WTC11 (cell line): ENCODE measurements around the gene SFT2D2. TPM values are rescaled to one million over a fixed set of nuclear protein-coding genes. Genes with fewer than 3 reads are reported as not detected.

Experiments
- AFF4 ChIP-seq: sonication (generic); formaldehyde crosslinking; IDR thresholded peaks from 2 replicates; pipeline ENCODE4 v1.8.1; 2023; ENCODE audit warnings: mild to moderate bottlenecking, missing genetic modification reagents, borderline replicate concordance
- AR ChIP-seq: fragments of 250-450 bp; sonication (Bioruptor Pico); IDR thresholded peaks from 2 replicates; pipeline ENCODE4 v1.9.0; 2021; ENCODE audit warnings: mild to moderate bottlenecking
- E2F1 ChIP-seq: sonication (generic); formaldehyde crosslinking; IDR thresholded peaks from 2 replicates; pipeline ENCODE4 v1.8.0; 2022; ENCODE audit warnings: mild to moderate bottlenecking, missing genetic modification reagents
- E2F4 ChIP-seq: sonication (generic); formaldehyde crosslinking; IDR thresholded peaks from 2 replicates; pipeline ENCODE4 v1.8.1; 2022; ENCODE audit warnings: low read depth, mild to moderate bottlenecking, moderate library complexity, missing genetic modification reagents, borderline replicate concordance
- ELF4 ChIP-seq: sonication (generic); formaldehyde crosslinking; IDR thresholded peaks from 2 replicates; pipeline ENCODE4 v1.8.1; 2022; ENCODE audit warnings: low read depth, mild to moderate bottlenecking, moderate library complexity, missing genetic modification reagents
- ESRRA ChIP-seq: sonication (generic); formaldehyde crosslinking; IDR thresholded peaks from 2 replicates; pipeline ENCODE4 v1.8.1; 2022; ENCODE audit warnings: mild to moderate bottlenecking, missing genetic modification reagents, borderline replicate concordance
- ETV6 ChIP-seq: sonication (generic); formaldehyde crosslinking; IDR thresholded peaks from 2 replicates; pipeline ENCODE4 v1.8.1; 2022; ENCODE audit warnings: mild to moderate bottlenecking, missing genetic modification reagents
- FOXP1 ChIP-seq: sonication (generic); formaldehyde crosslinking; IDR thresholded peaks from 2 replicates; pipeline ENCODE4 v1.8.0; 2022; ENCODE audit warnings: missing genetic modification reagents, mild to moderate bottlenecking, moderate library complexity, borderline replicate concordance
- FOXP4 ChIP-seq: sonication (generic); formaldehyde crosslinking; IDR thresholded peaks from 2 replicates; pipeline ENCODE4 v1.8.0; 2022; ENCODE audit warnings: mild to moderate bottlenecking, missing genetic modification reagents
- GRHL2 ChIP-seq: fragments of 250-450 bp; sonication (Bioruptor Pico); IDR thresholded peaks from 2 replicates; pipeline ENCODE4 v1.8.0; 2022; ENCODE audit warnings: mild to moderate bottlenecking, moderate library complexity; ENCODE audit not compliant: insufficient replicate concordance, severe bottlenecking
- HMGXB4 ChIP-seq: sonication (generic); formaldehyde crosslinking; IDR thresholded peaks from 2 replicates; pipeline ENCODE4 v1.8.1; 2023; ENCODE audit warnings: mild to moderate bottlenecking, moderate library complexity, missing genetic modification reagents
- NFE2L1 ChIP-seq: sonication (generic); formaldehyde crosslinking; IDR thresholded peaks from 2 replicates; pipeline ENCODE4 v1.8.1; 2023; ENCODE audit warnings: missing genetic modification reagents
- NFYB ChIP-seq: sonication (generic); formaldehyde crosslinking; conservative IDR thresholded peaks from 2 replicates; pipeline ENCODE4 v1.8.0; 2022; ENCODE audit warnings: low read depth, missing genetic modification reagents
- OVOL2 ChIP-seq: fragments of 250-450 bp; sonication (Bioruptor Pico); IDR thresholded peaks from 2 replicates; pipeline ENCODE4 v1.9.0; 2021; ENCODE audit warnings: mild to moderate bottlenecking, borderline replicate concordance
- SMAD4 ChIP-seq: sonication (generic); formaldehyde crosslinking; IDR thresholded peaks from 2 replicates; pipeline ENCODE4 v1.8.0; 2022; ENCODE audit warnings: mild to moderate bottlenecking, missing genetic modification reagents
- TCF7 ChIP-seq: sonication (generic); formaldehyde crosslinking; IDR thresholded peaks from 2 replicates; pipeline ENCODE4 v1.8.0; 2022; ENCODE audit warnings: mild to moderate bottlenecking, low read depth, missing genetic modification reagents, moderate library complexity
- ZNF263 ChIP-seq: sonication (generic); formaldehyde crosslinking; IDR thresholded peaks from 2 replicates; pipeline ENCODE4 v1.8.1; 2022; ENCODE audit warnings: low read depth, mild to moderate bottlenecking, moderate library complexity, missing genetic modification reagents
- ZNF416 ChIP-seq: fragments of 250-450 bp; sonication (Bioruptor Pico); IDR thresholded peaks from 2 replicates; pipeline ENCODE4 v1.9.0; 2021; ENCODE audit warnings: mild to moderate bottlenecking, inconsistent platforms
- ZNF423 ChIP-seq: fragments of 250-450 bp; sonication (Bioruptor Pico); IDR thresholded peaks from 2 replicates; pipeline ENCODE4 v2.1.2; 2022; ENCODE audit warnings: mild to moderate bottlenecking, moderate library complexity
- ZNF532 ChIP-seq: fragments of 250-450 bp; sonication (Bioruptor Pico); IDR thresholded peaks from 2 replicates; pipeline ENCODE4 v1.9.0; 2021; ENCODE audit warnings: mild to moderate bottlenecking, borderline replicate concordance
- total RNA-seq: library from RNA; stranded (reverse); gene quantifications from 3 replicates; pipeline ENCODE4 v1.2.3, GENCODE V29; 2021

SFT2D2 gene
- total RNA-seq, 1 experiment from 2014 or later: 23.2 TPM

GRCh38 chr1:168178638-168179437 is 47.0 kb upstream of the SFT2D2 start, which contains the start of gene TIPRL (continued):
- no peak for TF ChIP-seq AFF4 (CRISPR knock-in tag)
- no peak for TF ChIP-seq OVOL2 (CRISPR knock-in tag)
- TF ChIP-seq FOXP1: peak; percentile 57; the same call in 1 of the 2 replicates
- peak; percentile 67; the same call in 1 of the 2 replicates for TF ChIP-seq HMGXB4 (CRISPR knock-in tag)
- peak; percentile 94 for TF ChIP-seq ETV6 (CRISPR knock-in tag)
- TF ChIP-seq ZNF416 (CRISPR knock-in tag): no peak
- TF ChIP-seq GRHL2 (CRISPR knock-in tag): no peak
- no peak for TF ChIP-seq E2F4
- peak; percentile 65; the same call in 1 of the 2 replicates for TF ChIP-seq SMAD4 (CRISPR knock-in tag)
- no peak for TF ChIP-seq E2F1 (CRISPR knock-in tag)
- TF ChIP-seq ZNF532 (CRISPR knock-in tag): no peak
- no peak for TF ChIP-seq ZNF423
- TF ChIP-seq AR (CRISPR knock-in tag): no peak
- TF ChIP-seq NFYB (CRISPR knock-in tag): no peak
- peak; percentile 73; the same call in 1 of the 2 replicates for TF ChIP-seq ZNF263
- no peak for TF ChIP-seq ELF4
- no peak for TF ChIP-seq TCF7 (CRISPR knock-in tag)
- TF ChIP-seq NFE2L1 (CRISPR knock-in tag): no peak
- TF ChIP-seq ESRRA: no peak
- no peak for TF ChIP-seq FOXP4 (CRISPR knock-in tag)
